Activated CD8-positive, alpha-beta T cell treated with anti-CD3 and anti-CD28 coated beads, Interleukin-2, amount 10 ng/mL, durations not matched to agents 7 days and 5 days (primary cell): ENCODE measurements around the gene MEI4. TPM values are rescaled to one million over a fixed set of nuclear protein-coding genes. Genes with fewer than 3 reads are reported as not detected.

Source experiments
- ATAC-seq: fragments of 150-1000 bp; cut with Tn5 transposase; one replicate; pipeline ENCODE4 v1.10.0; 2021; ENCODE audit warnings: moderate library complexity
- CTCF ChIA-PET: fragments of 350-600 bp; sonication (Branson Sonifier 250); formaldehyde crosslinking; loops from one replicate; lab custom pipeline; 2021; ENCODE audit warnings: antibody characterized with exemption; lab: Charles Lee
- POLR2A ChIA-PET: fragments of 350-600 bp; sonication (Branson Sonifier 250); formaldehyde crosslinking; loops from one replicate; lab custom pipeline; 2021; ENCODE audit warnings: antibody characterized with exemption; lab: Charles Lee
- DNase-seq: peaks from one replicate; pipeline ENCODE4 v3.0.0-alpha.2; 2020
- H3K27ac Mint-ChIP-seq: one replicate; pipeline ENCODE4 v1.8.0; 2021; ENCODE audit warnings: mild to moderate bottlenecking, mixed read lengths
- H3K27me3 Mint-ChIP-seq: one replicate; pipeline ENCODE4 v1.8.0; 2021; ENCODE audit warnings: low read depth, mixed read lengths
- H3K36me3 Mint-ChIP-seq: one replicate; pipeline ENCODE4 v1.8.0; 2021; ENCODE audit warnings: low read depth, mixed read lengths
- H3K4me1 Mint-ChIP-seq: one replicate; pipeline ENCODE4 v1.8.0; 2021; ENCODE audit warnings: low read depth, mixed read lengths
- H3K4me3 Mint-ChIP-seq: one replicate; pipeline ENCODE4 v1.8.0; 2021; ENCODE audit warnings: mild to moderate bottlenecking, mixed read lengths
- H3K9me3 Mint-ChIP-seq: one replicate; pipeline ENCODE4 v1.8.0; 2022; ENCODE audit warnings: mixed read lengths; ENCODE audit not compliant: insufficient read depth
- total RNA-seq, 2 experiments: library from RNA; stranded (reverse); gene quantifications; one replicate each; pipeline ENCODE4 v1.2.3, GENCODE V29; 2021

The MEI4 gene
- total RNA-seq, 2 experiments from 2014 or later: not detected

GRCh38 chr6:77906070-77906469 is 253.2 kb downstream of the MEI4 start:
- H3K27ac Mint-ChIP-seq: no peak overlapping the region

GRCh38 chr6:77910826-77911225 is 258.0 kb downstream of the MEI4 start:
- H3K27me3 Mint-ChIP-seq: no peaks in the 10 kb centered on the region
- H3K4me3 Mint-ChIP-seq: no peak overlapping the region
- no peaks in the 10 kb centered on the region for H3K36me3 Mint-ChIP-seq
- ChIA-PET CTCF (no interaction called here), POLR2A (no interaction called here)
- ATAC-seq (no peak), DNase-seq (no peak)
- no peaks in the 10 kb centered on the region for H3K4me1 Mint-ChIP-seq
- H3K9me3 Mint-ChIP-seq: peaks cover 22% of the 10 kb centered on the region
- H3K27ac Mint-ChIP-seq: no peak overlapping the region

More at GRCh38 chr6:77906070-77906469, 253.2 kb downstream of the MEI4 start:
- H3K9me3 Mint-ChIP-seq: peaks cover 29% of the 10 kb centered on the region
- H3K4me3 Mint-ChIP-seq: no peak overlapping the region
- DNase-seq (no peak), ATAC-seq (no peak)
- no peaks in the 10 kb centered on the region for H3K4me1 Mint-ChIP-seq
- ChIA-PET POLR2A (interaction anchor here (0.7 kb wide), 1 partner anchor 1505 kb away, joined by 4 read pairs; no protein-coding TSS in a partner anchor), CTCF (no interaction called here)
- no peaks in the 10 kb centered on the region for H3K36me3 Mint-ChIP-seq
- no peaks in the 10 kb centered on the region for H3K27me3 Mint-ChIP-seq

DNA sequence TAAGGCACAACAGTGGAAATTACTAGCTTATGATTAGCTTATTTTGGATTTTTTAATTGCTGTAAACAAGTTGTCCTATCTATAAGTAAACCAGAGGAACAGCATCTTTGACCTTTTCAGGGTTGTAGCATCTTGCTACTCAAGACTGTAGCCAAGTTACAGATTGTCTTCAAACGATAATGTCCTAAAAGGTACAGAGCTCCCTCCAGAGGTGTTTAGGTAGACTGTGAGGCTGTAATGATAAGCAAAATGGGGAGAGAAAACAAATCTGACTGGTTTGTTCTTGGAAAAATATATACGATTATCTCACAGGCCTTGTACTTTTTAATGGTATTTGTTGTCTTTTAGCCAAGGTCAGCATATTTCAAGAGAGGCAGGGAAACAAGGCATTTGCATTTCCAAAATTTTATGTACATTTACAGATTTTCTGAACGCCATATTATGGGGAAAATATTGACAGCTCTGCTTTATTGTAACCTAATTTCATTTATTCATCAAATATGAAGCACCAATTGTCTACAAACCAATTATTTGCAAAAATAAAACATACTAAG is 273.4 kb downstream of the MEI4 start:
- CTCF ChIA-PET: no interaction called here
- no peak overlapping the region for H3K27ac Mint-ChIP-seq
- H3K9me3 Mint-ChIP-seq: no peaks in the 10 kb centered on the region
- POLR2A ChIA-PET: no interaction called here
- no peak for DNase-seq
- no peak overlapping the region for H3K4me3 Mint-ChIP-seq
- no peaks in the 10 kb centered on the region for H3K27me3 Mint-ChIP-seq
- no peaks in the 10 kb centered on the region for H3K36me3 Mint-ChIP-seq
- no peak for ATAC-seq
- no peaks in the 10 kb centered on the region for H3K4me1 Mint-ChIP-seq

DNA sequence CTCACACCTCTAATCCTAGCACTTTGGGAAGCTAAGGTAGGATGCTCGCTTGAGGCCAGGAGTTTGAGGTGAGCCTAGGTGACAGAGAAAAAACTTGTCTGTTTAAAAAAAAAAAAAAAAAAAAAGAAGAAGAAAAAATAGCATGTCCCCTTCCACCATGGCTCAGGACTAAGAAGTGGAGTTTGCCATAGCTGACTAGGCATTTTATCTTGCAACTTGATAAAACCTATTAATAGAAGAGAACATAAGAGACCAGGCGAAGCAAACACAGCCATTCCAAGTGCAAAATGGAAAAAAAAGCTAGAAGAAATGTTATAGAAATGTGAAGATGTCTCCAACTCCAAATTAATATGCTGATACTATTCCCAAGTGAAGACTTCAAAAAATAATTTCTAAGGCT is 277.5 kb downstream of the MEI4 start:
- no peak for DNase-seq
- POLR2A ChIA-PET: no interaction called here
- no peaks in the 10 kb centered on the region for H3K36me3 Mint-ChIP-seq
- no peaks in the 10 kb centered on the region for H3K4me1 Mint-ChIP-seq
- H3K27ac Mint-ChIP-seq: no peak overlapping the region
- ATAC-seq: no peak
- CTCF ChIA-PET: no interaction called here
- H3K9me3 Mint-ChIP-seq: no peaks in the 10 kb centered on the region
- H3K27me3 Mint-ChIP-seq: no peaks in the 10 kb centered on the region
- no peak overlapping the region for H3K4me3 Mint-ChIP-seq

DNA sequence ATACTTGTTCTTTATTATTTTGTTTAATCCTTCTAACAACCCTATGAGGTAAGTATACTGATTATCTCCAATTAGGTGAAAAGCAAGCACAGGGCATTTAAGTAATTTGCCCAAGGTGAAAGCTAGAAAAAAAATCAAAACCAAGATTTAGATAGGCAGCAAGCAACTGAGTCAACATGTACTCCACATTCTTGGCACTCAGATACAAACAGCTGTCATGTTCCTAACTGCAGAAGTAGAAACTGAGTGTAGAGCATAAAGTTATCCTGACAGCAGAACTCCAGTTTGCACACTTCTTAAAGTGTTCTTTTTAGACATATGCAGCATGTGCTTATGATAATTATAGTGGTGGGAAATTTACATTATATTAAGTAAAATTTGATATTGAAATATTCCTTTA is 278.1 kb downstream of the MEI4 start:
- Mint-ChIP-seq H3K4me3 (no peak overlapping the region), H3K36me3 (no peaks in the 10 kb centered on the region), H3K4me1 (no peaks in the 10 kb centered on the region), H3K27ac (no peak overlapping the region), H3K27me3 (no peaks in the 10 kb centered on the region), H3K9me3 (no peaks in the 10 kb centered on the region)
- ATAC-seq: no peak
- DNase-seq: no peak
- CTCF ChIA-PET: no interaction called here
- POLR2A ChIA-PET: no interaction called here

- H3K27me3 Mint-ChIP-seq: no peaks in the 10 kb centered on the region
- ChIA-PET POLR2A (no interaction called here), CTCF (no interaction called here)
- H3K36me3 Mint-ChIP-seq: no peaks in the 10 kb centered on the region
- DNase-seq (no peak), ATAC-seq (no peak)
- H3K4me1 Mint-ChIP-seq: no peaks in the 10 kb centered on the region
- H3K27ac Mint-ChIP-seq: no peak overlapping the region
- H3K4me3 Mint-ChIP-seq: no peak overlapping the region
- H3K9me3 Mint-ChIP-seq: peaks cover 20% of the 10 kb centered on the region
These were observed 309.2 kb downstream of the MEI4 start for GRCh38 chr6:77962070-77962469.

GRCh38 chr6:77965449-77965848 is 312.6 kb downstream of the MEI4 start:
- peaks cover 23% of the 10 kb centered on the region for H3K9me3 Mint-ChIP-seq
- DNase-seq: no peak
- no peak overlapping the region for H3K4me3 Mint-ChIP-seq
- POLR2A ChIA-PET: no interaction called here
- no peaks in the 10 kb centered on the region for H3K4me1 Mint-ChIP-seq
- no peak for ATAC-seq
- no peak overlapping the region for H3K27ac Mint-ChIP-seq
- H3K36me3 Mint-ChIP-seq: no peaks in the 10 kb centered on the region
- CTCF ChIA-PET: no interaction called here
- H3K27me3 Mint-ChIP-seq: no peaks in the 10 kb centered on the region

- POLR2A ChIA-PET: no interaction called here
- CTCF ChIA-PET: no interaction called here
- Mint-ChIP-seq H3K36me3 (no peaks in the 10 kb centered on the region), H3K27me3 (no peaks in the 10 kb centered on the region), H3K4me1 (no peaks in the 10 kb centered on the region), H3K27ac (no peak overlapping the region), H3K9me3 (peaks cover 6% of the 10 kb centered on the region), H3K4me3 (no peak overlapping the region)
- no peak for DNase-seq
- no peak for ATAC-seq
These were observed 319.5 kb downstream of the MEI4 start for GRCh38 chr6:77972334-77972733.

Other genes starting within 250 kb of the MEI4 start
- not detected for gene HTR1B, start 189.5 kb upstream of the MEI4 start, total RNA-seq